IPS-NIHi7 (cell line): ENCODE data around the gene ASB2.

Experiments used
- DNase-seq: peaks from one replicate; pipeline ENCODE4 v3.0.0; 2012; ENCODE audit warnings: mixed read lengths; ENCODE audit errors: extremely low spot score

Gene ASB2, protein sequence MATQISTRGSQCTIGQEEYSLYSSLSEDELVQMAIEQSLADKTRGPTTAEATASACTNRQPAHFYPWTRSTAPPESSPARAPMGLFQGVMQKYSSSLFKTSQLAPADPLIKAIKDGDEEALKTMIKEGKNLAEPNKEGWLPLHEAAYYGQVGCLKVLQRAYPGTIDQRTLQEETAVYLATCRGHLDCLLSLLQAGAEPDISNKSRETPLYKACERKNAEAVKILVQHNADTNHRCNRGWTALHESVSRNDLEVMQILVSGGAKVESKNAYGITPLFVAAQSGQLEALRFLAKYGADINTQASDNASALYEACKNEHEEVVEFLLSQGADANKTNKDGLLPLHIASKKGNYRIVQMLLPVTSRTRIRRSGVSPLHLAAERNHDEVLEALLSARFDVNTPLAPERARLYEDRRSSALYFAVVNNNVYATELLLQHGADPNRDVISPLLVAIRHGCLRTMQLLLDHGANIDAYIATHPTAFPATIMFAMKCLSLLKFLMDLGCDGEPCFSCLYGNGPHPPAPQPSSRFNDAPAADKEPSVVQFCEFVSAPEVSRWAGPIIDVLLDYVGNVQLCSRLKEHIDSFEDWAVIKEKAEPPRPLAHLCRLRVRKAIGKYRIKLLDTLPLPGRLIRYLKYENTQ

DNA sequence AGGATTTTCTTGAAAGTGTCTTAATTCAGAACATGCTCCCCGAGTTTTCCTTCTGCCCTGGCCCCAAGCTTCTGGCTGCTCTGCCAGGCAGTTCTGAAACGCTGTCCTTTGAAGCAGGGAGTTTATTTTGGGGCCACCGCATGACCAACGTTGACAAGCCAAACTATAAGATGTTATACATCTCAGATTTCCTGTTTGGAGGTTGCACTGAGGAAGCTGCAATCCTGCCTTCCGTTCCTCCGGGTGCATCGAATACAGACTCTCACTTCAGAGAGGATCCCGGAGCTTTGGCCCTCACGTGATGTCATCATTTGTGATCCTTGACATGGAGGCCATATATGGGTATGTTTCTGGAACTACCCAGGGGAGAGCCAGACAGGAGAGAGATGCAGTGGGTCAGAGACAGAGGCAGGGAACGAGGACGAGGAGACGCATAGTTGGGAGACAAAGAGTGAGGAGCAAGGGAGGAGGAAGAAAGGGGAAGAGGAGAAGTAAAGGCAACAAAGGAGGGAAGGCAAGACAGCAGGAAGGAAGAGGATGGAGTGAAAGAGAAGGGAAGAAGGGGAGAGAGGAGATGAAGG, at the start of gene ASB2:
Gene ASB2, minus strand, starts transcription at position 94 of the 581 bp plus-strand sequence. CDS start 12,031 bp downstream, outside the sequence.
- DNase-seq = no peak

DNA sequence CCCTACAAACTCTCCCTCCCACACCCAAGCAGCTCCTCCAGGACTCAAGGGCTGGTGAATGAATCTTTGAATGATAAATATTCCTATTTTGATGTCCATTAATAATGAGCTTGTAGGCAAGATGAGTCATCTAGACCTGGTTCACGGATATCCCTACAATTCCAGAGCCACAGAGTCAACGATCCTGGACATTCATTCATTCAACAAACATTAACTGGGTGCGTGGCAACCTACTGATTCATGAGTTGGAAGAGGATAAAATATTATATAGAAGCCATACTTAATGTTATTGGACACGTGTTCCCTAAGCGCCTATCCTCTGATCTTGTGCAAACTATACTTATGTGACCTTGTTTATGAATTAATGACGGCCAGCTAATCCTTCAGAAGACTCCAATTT, 49.4 kb upstream of the ASB2 start:
- DNase-seq = no peak

DNA sequence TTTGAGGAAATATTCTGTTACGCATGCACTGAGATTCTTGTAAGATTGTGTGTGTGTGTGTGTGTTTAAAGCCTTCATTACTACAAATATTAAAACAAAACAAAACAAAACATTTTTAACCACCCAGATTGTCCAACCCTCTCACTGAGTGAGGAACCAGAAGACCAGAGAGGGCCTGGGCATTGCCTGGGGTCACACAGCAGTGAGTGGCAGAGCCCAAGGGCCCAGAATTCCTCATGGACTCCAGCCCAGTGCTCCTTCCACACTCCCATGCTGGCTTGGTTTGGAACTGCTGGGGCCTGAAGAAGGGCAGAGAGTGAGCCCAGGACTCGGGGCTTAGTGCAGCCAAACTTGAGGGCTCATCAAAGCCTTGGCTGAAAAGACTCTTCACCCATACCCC, 48.2 kb upstream of the ASB2 start:
- no peak for DNase-seq

DNA sequence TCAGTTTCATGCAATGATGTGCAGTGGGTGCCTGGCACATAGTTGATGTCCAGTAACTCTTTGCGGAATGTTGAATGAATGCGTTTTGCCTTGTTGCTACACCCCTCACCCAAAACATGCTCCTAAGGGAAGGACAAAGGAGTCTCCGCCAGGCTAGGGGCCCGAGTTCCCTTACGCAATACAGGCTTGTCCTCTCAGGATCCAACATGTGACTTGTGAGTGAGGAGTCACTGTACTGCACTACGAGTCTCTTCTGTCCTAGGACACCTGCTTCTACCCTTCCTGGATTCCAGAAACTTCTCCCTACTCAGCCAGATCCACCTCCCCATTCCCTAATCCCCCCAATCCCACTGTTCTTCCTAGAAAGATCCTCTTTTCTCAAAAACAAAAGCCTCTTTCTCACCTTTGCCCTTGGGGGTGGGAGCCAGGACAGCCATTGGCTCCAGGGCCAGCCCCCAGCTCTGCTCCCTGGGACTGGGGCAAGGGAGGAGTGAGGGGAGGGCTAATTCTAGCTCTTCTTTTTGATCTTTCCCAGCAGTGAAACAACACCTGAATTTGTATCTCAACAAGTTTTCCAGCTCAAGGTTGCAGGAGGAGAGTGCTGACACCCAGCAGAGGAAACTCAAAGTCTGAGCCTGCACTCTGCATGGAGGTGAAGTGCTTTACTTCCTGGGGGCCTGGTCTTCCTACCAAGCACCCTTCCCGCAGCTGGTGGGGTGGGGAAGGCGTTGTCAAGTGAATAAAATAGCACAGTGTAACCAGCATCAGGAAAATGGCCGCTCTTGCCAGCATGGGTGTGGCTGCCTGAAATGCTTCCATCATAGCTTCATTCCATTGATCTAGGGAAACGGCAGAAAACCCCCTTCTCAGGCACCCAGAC, 46.4 kb upstream of the ASB2 start:
- no peak for DNase-seq

DNA sequence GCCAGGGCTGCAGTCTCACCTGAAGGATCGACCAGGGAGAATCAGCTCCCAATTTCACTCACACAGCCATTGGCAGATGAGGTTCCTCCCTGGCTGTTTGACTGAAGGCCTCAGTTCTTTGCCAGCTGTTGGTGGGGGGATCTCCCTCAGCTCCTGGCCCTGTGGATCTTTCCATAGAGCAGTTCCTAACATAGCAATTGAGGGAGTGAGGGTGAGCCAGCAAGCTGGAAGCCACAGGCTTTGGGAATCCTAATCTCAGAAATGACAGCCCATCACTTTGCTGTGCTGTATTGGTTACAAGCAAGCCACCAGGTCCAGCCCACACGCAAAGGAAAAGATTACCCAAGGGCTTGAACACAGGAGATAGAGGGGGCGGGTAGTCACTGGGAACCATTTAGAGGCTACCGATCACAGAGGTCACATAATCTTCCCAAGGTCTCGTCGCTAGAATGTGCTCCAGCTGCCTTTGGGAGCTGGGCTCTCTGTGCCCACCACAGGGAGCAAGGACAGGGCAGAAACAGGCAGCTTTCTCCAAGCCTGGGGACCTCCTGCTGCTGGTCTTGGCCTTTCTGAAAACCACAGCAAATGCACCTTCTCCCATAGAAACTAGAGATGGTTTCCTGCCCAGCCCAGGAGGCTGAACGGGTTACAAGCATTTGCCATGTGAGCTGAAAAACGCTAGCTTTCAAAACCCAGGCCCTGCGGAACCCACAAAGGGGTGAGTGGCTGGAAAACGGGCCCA, 45.2 kb upstream of the ASB2 start:
- no peak for DNase-seq

DNA sequence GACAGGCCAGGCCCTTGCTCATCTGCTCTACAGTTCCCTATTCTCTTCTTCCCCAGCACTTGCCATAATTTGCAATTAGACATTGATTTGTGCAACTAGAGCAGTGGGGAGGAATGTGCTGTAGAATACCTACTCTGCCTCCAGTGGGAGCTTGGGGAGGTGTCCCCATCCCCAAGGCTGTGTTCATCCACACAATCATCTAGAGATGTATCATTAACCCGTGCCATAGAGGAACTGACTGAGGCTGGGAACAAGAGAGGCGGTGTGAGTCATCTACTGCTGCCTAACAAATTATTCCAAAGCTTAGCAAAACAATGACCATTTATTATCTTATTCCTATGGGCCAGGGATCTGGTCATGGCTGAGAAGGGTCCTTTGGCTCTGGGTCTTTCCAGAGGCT, 44.6 kb upstream of the ASB2 start:
- DNase-seq = no peak

DNA sequence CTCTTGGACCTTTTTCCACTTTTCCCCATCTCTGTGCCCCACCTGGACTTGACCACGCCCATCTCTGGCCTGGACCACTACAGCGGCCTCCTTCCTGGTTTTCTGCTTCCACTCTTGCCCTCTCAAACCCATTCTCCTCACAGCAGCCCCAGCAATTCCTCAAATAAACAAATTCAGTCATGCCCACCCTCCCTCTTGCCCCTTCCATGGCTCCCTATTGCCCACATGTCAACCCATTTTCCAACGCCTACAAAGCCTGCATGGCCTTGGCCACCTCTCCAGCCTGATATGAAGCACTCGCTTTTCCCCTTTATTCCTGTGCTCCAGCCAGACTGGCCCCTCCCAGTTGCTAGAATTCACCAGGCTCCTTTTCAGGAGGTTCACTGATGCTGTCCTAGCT, 43.9 kb upstream of the ASB2 start:
- no peak for DNase-seq

DNA sequence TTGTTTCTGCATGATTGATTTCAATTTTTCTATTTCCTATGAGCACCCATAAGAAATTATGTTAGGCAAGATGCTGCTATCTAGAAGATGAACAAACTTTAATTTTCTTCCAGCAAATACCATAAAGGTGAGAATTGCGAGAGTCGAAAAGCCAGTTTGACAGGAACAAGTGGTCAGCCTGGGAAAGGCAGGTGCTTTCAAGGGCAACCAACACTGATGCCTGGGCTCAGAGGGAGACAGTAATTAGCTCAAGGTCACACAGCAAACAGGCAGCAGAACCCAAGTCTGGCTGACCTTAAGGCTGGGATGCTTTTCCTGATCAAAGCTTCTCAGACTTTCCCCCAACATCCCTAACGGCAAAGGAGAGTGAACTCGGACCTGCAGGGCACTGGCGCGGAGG, 43.0 kb upstream of the ASB2 start:
- no peak for DNase-seq

DNA sequence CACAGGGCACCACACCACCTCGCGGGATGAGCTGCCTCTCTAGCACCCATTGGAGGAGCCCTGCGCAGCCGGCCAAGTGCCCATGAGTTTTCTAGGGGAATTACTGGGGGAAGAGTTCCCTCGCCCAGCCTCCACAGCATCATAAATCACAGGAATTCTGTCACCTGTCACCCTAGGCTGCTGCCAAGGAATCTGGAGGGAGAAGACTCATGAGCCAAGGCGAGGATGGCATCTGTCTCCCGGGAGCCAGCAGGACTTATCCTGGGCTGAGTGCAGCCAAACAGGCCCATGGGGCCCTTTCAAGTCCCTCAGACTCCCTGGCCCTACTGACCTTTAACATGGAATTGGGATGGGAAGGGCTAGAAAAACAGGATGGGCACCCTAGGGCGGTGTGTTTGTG, 41.9 kb upstream of the ASB2 start:
- no peak for DNase-seq

DNA sequence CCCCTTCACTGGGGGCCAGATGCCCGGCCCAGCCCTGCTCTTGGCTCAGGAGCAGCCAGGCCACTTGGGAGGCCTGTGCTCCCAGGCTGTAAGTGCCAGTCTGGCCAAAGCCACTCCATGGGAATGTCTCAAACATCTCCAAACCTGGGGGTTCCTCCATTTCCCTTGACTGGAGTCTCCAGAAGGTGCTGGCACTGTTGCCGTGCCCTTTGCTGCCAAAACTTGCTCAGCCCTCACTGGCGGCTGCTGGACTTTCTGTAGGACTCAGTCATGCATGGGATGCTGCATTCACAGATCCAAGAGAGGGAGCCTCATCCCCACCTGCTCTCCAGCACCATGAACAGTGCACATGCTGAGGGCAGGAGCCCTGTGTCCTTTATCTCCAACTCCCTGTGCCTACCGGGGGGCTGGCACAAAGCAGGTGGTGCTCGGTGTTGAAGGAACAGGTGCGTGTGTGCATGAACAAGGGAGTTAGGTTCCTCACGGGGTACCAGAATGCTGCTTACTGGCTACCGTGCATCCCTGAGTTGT, 40.1 kb upstream of the ASB2 start:
- no peak for DNase-seq

DNA sequence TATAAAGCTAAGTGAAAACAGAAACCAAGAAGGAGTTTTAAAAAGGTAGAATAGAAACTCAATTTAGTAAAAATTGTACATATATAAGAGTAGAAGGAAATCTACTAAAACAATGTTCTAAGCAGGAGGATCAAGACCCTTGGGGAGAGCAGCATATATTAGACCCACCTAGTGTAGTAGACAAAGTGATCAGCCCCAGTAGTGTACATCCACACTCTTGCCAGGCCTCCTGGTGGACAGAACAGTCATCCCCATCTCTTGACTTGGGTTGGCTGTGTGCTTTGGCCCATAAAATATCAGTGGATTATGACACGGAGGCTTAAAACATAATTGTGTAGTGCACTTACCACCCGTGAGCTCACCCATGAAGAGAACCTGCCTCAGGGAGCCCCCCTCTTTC, 38.9 kb upstream of the ASB2 start:
- no peak for DNase-seq

DNA sequence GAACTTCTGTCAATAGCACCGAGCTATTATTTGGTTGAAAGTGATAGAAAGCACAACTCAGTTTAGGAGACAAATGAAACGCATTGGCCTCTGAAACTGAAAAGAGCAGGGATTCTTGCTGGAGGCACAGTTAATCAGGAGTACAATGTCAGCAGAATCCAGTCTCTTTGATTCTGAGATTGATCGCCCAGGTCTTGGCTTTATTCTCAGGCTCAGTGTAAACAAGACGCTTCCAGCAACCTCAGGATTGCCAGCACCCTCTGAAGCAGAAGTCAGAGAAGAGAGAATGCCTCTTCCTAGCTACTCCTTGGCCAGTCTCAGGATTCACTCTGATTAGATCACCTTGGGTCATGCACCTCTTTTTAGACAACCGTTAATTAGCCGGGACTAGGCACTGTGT, 38.0 kb upstream of the ASB2 start:
- DNase-seq = no peak

DNA sequence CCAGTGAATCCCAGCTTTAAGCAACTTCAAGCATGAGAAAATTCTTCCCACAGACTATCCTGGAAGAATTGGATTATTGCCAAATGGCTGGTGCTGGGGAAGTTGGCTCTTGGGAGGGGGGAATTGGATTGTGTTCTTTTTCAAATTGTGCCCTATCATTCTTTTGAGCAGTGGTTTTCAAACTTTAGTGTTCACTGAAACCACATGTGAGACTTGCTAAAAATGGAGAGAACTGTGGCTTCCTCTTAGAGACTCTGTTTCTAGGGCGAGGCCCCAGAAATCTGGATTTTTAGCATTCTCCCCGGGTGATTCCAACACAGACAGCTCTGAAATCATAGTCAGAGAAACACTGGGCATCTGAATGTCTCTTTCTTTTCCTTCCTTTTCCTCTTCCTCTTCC, 35.4 kb upstream of the ASB2 start:
- no peak for DNase-seq

DNA sequence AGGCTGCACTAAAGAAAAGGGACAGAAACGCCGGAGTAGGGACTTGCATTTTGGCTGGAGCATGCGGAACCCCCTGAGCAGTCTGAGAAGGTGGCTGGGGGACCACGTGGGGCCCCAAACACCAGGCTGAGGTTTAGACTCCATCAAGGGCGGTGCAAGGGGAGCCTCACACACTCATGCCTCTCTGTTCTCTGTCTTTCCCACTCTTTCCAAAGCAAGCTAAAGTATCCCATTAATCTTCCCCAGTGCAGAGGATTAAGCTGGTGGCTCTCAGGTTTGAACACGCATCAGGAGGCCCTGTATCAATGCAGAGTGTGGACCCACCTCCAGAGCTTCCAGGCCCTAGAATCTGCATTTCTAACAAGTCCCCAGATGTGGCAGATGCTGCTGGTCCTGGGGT, 34.3 kb upstream of the ASB2 start:
- DNase-seq = no peak

DNA sequence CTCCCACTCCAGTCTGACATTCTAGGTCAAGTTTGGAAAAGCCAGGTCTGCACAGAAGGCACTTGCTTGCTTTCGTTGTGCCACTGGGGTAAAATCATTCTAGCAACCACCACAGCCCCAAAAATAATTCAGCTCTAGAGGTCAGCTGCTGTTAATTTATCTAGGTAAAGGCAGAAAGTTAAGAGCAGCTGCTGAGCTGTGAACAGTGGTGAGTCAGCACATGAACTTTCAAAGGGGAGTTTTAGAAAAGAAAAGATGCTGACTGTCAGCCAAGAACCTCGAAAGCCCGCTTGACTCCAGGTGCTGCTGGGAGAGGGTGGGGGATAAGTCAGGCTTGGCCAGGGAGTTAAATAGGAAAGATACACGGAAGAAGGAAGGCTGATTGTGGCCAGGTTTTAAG, 33.4 kb upstream of the ASB2 start:
- no peak for DNase-seq

DNA sequence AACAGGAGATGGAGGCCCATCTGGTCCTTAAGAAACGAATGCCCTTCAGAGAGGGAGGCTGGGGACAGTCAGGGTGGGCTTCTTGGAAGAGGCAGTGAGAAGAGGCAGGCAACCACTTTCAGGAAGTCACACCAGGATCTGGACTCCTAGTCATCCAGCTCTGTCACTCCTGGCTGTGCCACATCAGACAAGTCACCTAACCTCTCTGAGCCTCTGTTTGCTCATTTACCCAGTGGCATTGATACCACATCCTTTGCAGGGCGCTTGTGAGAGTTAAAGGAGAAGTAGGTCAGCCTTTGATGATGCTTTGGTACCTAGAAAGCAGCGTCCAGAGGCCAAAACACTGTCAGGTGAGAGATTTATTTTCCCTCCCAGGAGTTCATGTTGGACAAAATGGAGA, 31.9 kb upstream of the ASB2 start:
- no peak for DNase-seq

DNA sequence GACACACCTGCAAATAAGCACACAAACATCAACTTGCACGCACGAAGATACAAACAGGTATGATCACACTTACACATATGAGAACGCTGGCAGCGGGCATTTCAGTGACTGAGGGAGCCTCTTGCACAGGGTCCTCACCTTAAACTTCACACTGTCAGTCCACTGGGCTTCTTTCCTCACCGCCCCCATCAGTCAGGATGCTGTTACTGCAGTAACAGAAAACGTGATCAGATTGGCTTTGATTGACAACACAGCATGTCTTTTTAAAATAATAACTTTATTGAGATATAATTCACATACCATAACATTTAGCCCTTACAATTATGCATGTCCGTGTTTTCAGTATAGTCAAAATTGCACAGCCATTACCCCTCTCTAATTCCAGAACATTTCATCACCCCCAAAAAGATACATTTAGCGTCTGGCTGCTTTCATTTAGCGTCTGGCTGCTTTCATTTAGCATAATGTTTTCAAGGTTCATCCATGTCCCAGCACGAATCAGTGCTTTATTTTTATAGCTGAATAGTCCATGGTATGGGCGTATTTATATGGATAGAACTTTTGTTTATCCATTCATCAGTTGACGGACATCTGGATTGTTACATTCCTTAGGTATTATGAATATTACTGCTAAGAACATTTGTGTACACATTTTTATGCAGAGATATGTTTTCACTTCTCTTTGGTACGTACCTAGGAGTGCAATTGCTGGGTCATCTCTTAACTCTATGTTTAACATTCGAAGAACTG, 29.1 kb upstream of the ASB2 start:
- DNase-seq = peak; percentile 64

DNA sequence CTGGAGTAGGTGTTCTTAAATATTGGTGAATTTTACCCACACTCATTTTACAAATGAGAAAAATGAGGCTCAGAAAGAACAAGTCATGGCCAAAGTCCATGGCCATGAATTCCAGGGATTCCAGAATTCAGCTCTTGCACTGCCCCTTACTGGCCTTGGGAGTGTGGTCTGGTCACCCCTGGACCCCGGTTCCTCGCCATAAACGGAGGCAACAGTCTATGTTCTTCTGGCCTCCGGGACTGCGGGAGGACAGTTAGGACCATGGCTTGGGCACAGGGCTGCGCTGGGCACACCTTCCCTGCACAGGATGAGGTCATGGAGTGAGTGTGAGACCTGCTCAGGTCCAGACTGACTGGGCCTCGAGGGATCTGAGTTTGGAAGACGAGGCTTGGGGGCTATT, 27.6 kb upstream of the ASB2 start:
- DNase-seq = no peak

DNA sequence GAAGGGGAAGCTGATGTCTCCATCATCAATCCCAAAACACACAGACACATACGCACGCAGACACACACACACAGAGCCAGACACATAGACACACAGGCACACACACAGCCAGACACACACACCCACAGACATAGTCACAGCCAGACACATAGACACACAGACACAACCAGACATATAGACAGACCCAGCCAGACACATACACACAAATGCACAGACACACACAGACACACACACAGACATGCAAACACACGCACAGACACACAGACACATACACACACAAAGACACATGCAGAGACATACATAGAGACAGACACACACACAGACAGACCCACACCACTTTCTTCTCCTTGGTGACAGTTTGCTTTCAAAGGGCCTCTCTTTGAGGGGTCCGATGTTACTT, 27.0 kb upstream of the ASB2 start:
- DNase-seq = no peak
